GM23338 (cell line): ENCODE measurements around the gene USP6NL. TPM values are rescaled to one million over a fixed set of nuclear protein-coding genes. Genes with fewer than 3 reads are reported as not detected.

ENCODE experiments used
- ATAC-seq: fragments of 200-7000 bp; cut with Tn5 transposase; 3 replicates; pipeline ENCODE4 v1.9.1; 2020
- DNase-seq: peaks from one replicate; pipeline ENCODE4 v3.0.0-alpha.2; 2015; ENCODE audit warnings: low spot score
- H2AFZ ChIP-seq: fragments of 200-600 bp; sonication (generic); 2 replicates; pipeline ENCODE4 v1.8.0; 2016; ENCODE audit warnings: antibody characterized with exemption, mild to moderate bottlenecking, moderate library complexity
- H3F3A ChIP-seq: fragments of 200-600 bp; sonication (generic); replicated peaks from 2 replicates; pipeline ENCODE4 v1.8.0; 2017; ENCODE audit warnings: antibody characterized with exemption, mixed run types, low read depth
- H3K27ac ChIP-seq: fragments of 200-600 bp; sonication (generic); 2 replicates; pipeline ENCODE4 v1.6.1; 2016; ENCODE audit warnings: low read depth
- H3K27me3 ChIP-seq: fragments of 200-600 bp; sonication (generic); 2 replicates; pipeline ENCODE4 v1.8.0; 2016; ENCODE audit warnings: mild to moderate bottlenecking, mixed run types, moderate library complexity; ENCODE audit not compliant: insufficient read depth
- H3K36me3 ChIP-seq: fragments of 200-600 bp; sonication (generic); 2 replicates; pipeline ENCODE4 v1.8.0; 2016; ENCODE audit warnings: mild to moderate bottlenecking; ENCODE audit not compliant: insufficient read depth
- H3K4me1 ChIP-seq: fragments of 200-600 bp; sonication (generic); 2 replicates; pipeline ENCODE4 v1.8.0; 2016; ENCODE audit warnings: mild to moderate bottlenecking, moderate library complexity; ENCODE audit not compliant: insufficient read depth
- H3K4me2 ChIP-seq: fragments of 200-600 bp; sonication (generic); 2 replicates; pipeline ENCODE4 v1.7.1; 2017; ENCODE audit warnings: mixed run types
- H3K4me3 ChIP-seq: fragments of 200-600 bp; sonication (generic); 2 replicates; pipeline ENCODE4 v1.6.1; 2016; ENCODE audit warnings: mixed run types
- H3K79me2 ChIP-seq: fragments of 200-600 bp; sonication (generic); replicated peaks from 2 replicates; pipeline ENCODE4 v1.8.0; 2017; ENCODE audit warnings: mild to moderate bottlenecking; ENCODE audit not compliant: insufficient read depth
- H3K9me2 ChIP-seq: fragments of 200-600 bp; sonication (generic); 2 replicates; pipeline ENCODE4 v1.8.0; 2017; ENCODE audit not compliant: insufficient read depth
- H4K20me1 ChIP-seq: fragments of 200-600 bp; sonication (generic); replicated peaks from 2 replicates; pipeline ENCODE4 v1.8.0; 2017; ENCODE audit warnings: mild to moderate bottlenecking; ENCODE audit not compliant: insufficient read depth
- H3K27ac Mint-ChIP-seq: 2 replicates; pipeline ENCODE4 v1.8.0; 2020; ENCODE audit warnings: inconsistent platforms, mild to moderate bottlenecking, moderate library complexity, mixed read lengths
- H3K27me3 Mint-ChIP-seq: 3 replicates; pipeline ENCODE4 v1.8.0; 2022; ENCODE audit warnings: low read depth, mild to moderate bottlenecking, moderate library complexity, mixed read lengths, inconsistent platforms; ENCODE audit not compliant: insufficient read depth, poor library complexity
- H3K36me3 Mint-ChIP-seq: 3 replicates; pipeline ENCODE4 v1.8.0; 2021; ENCODE audit warnings: low read depth, mild to moderate bottlenecking, inconsistent platforms, moderate library complexity, mixed read lengths
- H3K4me1 Mint-ChIP-seq: 3 replicates; pipeline ENCODE4 v1.8.0; 2020; ENCODE audit warnings: mild to moderate bottlenecking, inconsistent platforms, mixed read lengths
- H3K4me3 Mint-ChIP-seq: 3 replicates; pipeline ENCODE4 v1.8.0; 2021; ENCODE audit warnings: moderate library complexity, mild to moderate bottlenecking, inconsistent platforms, mixed read lengths
- H3K9me3 Mint-ChIP-seq: 3 replicates; pipeline ENCODE4 v1.8.0; 2020; ENCODE audit warnings: moderate library complexity, mild to moderate bottlenecking, inconsistent platforms, mixed read lengths
- CREB1 ChIP-seq: fragments of 250-450 bp; sonication (Bioruptor Pico); IDR thresholded peaks from 2 replicates; pipeline ENCODE4 v1.5.0; 2020; ENCODE audit warnings: low read depth, mild to moderate bottlenecking, moderate library complexity
- CTCF ChIP-seq, 2 experiments: fragments of 200-600 bp in 1 of 2; sonication (generic) in 1 of 2; conservative IDR thresholded peaks; 2 replicates each; pipeline versions ENCODE4 v1.5.1 to v1.6.1; 2016 to 2017; ENCODE audit warnings: antibody characterized with exemption in 2 of 2, low read depth in 2 of 2, mild to moderate bottlenecking in 2 of 2, moderate library complexity in 1 of 2
- EZH2 ChIP-seq: fragments of 200-600 bp; sonication (generic); IDR thresholded peaks from one replicate; pipeline ENCODE4 v1.8.0; 2017; ENCODE audit warnings: antibody characterized with exemption, mild to moderate bottlenecking, low read depth; ENCODE audit not compliant: unreplicated experiment
- EZH2phosphoT487 ChIP-seq: fragments of 200-600 bp; sonication (generic); IDR thresholded peaks from one replicate; pipeline ENCODE4 v1.8.1; 2018; ENCODE audit warnings: antibody characterized with exemption; ENCODE audit not compliant: unreplicated experiment
- JUNB ChIP-seq: IDR thresholded peaks from one replicate; pipeline ENCODE4 v1.6.1; 2016; ENCODE audit warnings: antibody characterized with exemption; ENCODE audit not compliant: unreplicated experiment
- POLR2AphosphoS5 ChIP-seq: IDR thresholded peaks from 2 replicates; pipeline ENCODE4 v1.6.1; 2016; ENCODE audit warnings: antibody characterized with exemption, low read depth
- ZNF462 ChIP-seq: fragments of 250-450 bp; sonication (Bioruptor Pico); IDR thresholded peaks from 2 replicates; pipeline ENCODE4 v1.5.0; 2020; ENCODE audit warnings: mild to moderate bottlenecking, moderate library complexity
- polyA plus RNA-seq: library from polyadenylated mRNA; unstranded; fragments of >200 nt; fragmentation: Nextera tagmentation; extraction: Ambion mirVana; gene quantifications from 2 replicates; pipeline ENCODE4 v1.2.1, GENCODE V29; 2016
- total RNA-seq: library from RNA; depleted of rRNA; stranded (reverse); fragments of >200 nt; shearing (Covaris generic); gene quantifications from 2 replicates; pipeline ENCODE4 v1.2.3, GENCODE V29; 2014

The USP6NL gene
- total and polyA plus RNA-seq, 2 experiments from 2014 or later = 8.1 to 29.7 TPM

- Mint-ChIP-seq H3K4me1 (peaks cover 15% of the 10 kb centered on the region; the same call in 2 of the 3 replicates), H3K4me3 (no peak overlapping the region), H3K27me3 (no peaks in the 10 kb centered on the region), H3K36me3 (no peaks in the 10 kb centered on the region), H3K27ac (no peak overlapping the region), H3K9me3 (no peaks in the 10 kb centered on the region)
- Histone ChIP-seq H3K4me3 (no peak overlapping the region), H3K9me2 (no peaks in the 10 kb centered on the region), H2AFZ (no peak overlapping the region), H3K4me2 (no peak overlapping the region), H3K79me2 (peaks cover 5% of the 10 kb centered on the region; the same call in 1 of the 2 replicates), H3F3A (no peaks in the 10 kb centered on the region), H3K4me1 (peaks cover 7% of the 10 kb centered on the region; the same call in 1 of the 2 replicates), H3K27ac (no peak overlapping the region), H3K27me3 (no peaks in the 10 kb centered on the region), H3K36me3 (no peaks in the 10 kb centered on the region), H4K20me1 (peaks cover 6% of the 10 kb centered on the region; the same call in 1 of the 2 replicates)
- TF ChIP-seq EZH2phosphoT487 = no peak
- no peak for TF ChIP-seq ZNF462 (CRISPR knock-in tag)
- peak; percentile 80 to 84 for TF ChIP-seq CTCF (conservative IDR thresholded peaks at IDR 0.05; ENCODE audit: low read depth in 2 of 2)
- TF ChIP-seq JUNB = no peak
- TF ChIP-seq POLR2AphosphoS5 = no peak
- TF ChIP-seq EZH2 = no peak
- no peak for TF ChIP-seq CREB1 (CRISPR knock-in tag)
- ATAC-seq = peak; percentile 72
- DNase-seq = peak; percentile 74
Measured at GRCh38 chr10:11515596-11516430, 95.6 kb downstream of the USP6NL start.
